HepG2 (cell line): ENCODE results near the gene GRIN2C.

Experiments
- POLR2AphosphoS5 ChIP-seq: IDR thresholded peaks from 2 replicates; pipeline ENCODE4 v1.6.1; 2012; ENCODE audit warnings: low read depth, low read length
- TF ChIP-seq, protein P1 (sequence below): sonication (generic); formaldehyde crosslinking; IDR thresholded peaks from 2 replicates; pipeline ENCODE4 v1.4.0; 2020; ENCODE audit warnings: mild to moderate bottlenecking, missing genetic modification reagents

DNA sequence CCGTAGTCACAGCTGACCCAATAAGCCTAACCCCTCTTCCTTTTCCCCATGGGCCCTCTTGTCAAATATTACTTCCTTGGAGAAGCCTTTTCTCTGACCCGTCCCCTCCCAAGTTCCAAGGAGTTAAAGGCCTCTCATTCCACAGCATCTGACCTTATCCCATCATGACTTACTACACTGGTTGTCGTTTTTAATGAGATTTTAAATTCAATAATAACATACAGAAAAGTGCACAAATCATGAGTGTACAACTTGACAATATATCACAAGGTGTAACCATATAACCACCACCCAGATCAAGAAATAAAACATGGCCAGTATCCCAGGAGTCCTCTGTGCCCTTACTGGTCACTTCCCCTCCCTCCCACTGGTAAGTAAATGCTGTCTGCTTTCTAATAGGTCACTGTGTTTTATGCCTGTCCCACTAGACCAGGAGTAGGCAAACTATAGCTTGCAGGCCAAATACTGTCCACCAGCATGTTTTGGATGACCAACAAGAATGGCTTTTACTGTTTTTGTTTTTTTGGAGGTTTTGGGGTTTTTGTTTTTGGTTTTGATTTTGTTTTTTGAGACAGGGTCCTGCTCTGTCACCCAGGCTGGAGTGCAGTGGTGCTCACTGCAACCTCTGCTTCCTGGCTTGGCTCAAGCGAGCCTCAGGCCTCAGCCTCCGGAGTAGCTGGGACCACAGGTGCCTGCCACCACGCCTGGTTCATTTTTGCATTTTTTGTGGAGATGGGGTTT, 14.4 kb upstream of the GRIN2C start:
- no peak for TF ChIP-seq POLR2AphosphoS5
- TF ChIP-seq, protein P1, sequence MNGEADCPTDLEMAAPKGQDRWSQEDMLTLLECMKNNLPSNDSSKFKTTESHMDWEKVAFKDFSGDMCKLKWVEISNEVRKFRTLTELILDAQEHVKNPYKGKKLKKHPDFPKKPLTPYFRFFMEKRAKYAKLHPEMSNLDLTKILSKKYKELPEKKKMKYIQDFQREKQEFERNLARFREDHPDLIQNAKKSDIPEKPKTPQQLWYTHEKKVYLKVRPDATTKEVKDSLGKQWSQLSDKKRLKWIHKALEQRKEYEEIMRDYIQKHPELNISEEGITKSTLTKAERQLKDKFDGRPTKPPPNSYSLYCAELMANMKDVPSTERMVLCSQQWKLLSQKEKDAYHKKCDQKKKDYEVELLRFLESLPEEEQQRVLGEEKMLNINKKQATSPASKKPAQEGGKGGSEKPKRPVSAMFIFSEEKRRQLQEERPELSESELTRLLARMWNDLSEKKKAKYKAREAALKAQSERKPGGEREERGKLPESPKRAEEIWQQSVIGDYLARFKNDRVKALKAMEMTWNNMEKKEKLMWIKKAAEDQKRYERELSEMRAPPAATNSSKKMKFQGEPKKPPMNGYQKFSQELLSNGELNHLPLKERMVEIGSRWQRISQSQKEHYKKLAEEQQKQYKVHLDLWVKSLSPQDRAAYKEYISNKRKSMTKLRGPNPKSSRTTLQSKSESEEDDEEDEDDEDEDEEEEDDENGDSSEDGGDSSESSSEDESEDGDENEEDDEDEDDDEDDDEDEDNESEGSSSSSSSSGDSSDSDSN (CRISPR knock-in tag): no peak
